Right forelimb (tissue), 1 donor: ENCODE data around the gene NTRK2.

Source experiments
- DNase-seq: peaks from one replicate; pipeline ENCODE4 v3.0.0-alpha.2; 2018

The NTRK2 gene

GRCh38 chr9:84742261-84742660, 72.7 kb downstream of the NTRK2 start:
- no peak for DNase-seq

GRCh38 chr9:84744195-84744594, 74.7 kb downstream of the NTRK2 start:
- no peak for DNase-seq

DNA sequence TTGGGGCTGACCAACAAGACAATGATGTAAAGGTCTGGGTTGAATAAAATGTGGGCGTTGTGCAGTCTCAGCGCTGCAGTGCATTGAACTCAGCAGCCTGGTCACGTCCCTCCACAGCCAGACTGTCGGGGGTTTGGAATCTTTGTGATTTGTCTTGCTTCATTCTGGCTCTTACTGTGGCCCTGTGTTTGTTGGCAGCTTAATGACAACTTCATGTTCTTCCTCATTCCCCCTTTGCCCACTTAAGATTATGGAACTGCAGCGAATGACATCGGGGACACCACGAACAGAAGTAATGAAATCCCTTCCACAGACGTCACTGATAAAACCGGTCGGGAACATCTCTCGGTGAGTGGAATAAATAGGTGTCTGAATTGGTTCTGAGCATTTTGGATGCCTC, 75.2 kb downstream of the NTRK2 start:
- DNase-seq: no peak

- DNase-seq: no peak
These were observed 78.6 kb downstream of the NTRK2 start for GRCh38 chr9:84748112-84748511.

DNA sequence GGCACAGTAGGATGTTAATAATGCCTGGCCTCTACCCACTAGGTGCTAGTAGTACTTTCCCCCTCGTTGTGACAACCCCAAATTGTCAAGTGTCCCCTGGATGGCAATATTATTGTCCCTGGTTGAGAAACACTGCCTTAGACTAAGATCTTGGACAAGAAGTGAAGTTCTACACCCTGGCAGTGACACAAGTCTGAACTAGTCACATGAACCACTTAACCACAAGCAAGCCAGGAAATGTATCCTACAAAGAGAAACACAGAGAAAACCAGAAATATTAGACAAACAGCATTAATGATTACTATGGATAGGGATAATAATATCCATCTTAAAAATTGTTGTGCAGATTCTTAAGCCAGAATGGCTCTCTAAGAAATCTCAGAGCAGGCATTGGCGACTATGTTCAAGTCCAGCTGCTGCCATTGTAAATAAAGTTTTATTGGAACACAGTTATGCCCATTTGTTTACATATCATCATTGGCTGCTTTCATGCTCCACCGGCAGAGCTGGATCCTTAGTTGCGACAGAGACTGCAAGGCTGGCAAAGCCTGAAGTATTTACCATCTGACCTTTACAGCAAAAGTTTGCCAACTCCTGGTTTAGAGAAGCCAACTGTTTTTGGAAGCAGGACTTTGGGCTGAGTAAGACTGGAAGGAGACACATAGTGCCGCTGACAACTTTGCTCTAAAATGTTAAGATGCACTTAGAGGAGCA, 80.8 kb downstream of the NTRK2 start:
- no peak for DNase-seq

DNA sequence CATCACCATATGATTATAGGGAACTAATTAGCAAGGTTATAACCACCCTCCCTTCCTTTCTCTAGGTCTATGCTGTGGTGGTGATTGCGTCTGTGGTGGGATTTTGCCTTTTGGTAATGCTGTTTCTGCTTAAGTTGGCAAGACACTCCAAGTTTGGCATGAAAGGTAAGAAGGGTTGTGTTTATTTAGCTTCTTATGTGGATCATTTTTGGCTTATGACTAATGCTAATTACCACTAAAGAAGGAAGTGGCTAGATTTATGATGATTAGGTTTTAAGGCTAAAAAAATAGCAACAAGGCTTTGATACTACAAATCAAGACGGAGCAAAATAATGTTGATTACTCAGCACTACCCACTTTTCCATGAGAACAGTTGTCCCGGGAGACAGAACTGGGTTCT, 82.4 kb downstream of the NTRK2 start:
- DNase-seq: no peak

DNA sequence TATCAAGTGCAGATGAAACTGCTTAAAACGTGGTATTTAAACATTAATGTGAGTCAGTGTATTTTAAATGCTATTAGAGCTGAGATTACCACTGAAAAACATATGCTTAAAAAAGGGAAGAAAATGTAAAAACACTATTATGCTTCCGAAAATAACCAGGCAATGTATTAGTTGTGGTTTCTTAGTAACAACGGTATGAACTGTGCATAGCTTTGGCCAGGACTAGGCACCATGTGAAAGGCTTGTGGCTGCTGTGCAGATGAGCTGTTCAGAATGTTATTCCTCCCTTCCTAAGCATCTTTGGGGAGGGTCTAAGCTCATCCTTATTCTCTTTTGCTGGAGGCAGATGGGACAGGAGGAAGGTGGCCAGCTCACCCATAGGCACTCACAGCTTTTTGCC, 84.9 kb downstream of the NTRK2 start:
- no peak for DNase-seq

GRCh38 chr9:84754881-84755280, 85.4 kb downstream of the NTRK2 start:
- DNase-seq: no peak

GRCh38 chr9:84755380-84755779, 85.9 kb downstream of the NTRK2 start:
- no peak for DNase-seq

DNA sequence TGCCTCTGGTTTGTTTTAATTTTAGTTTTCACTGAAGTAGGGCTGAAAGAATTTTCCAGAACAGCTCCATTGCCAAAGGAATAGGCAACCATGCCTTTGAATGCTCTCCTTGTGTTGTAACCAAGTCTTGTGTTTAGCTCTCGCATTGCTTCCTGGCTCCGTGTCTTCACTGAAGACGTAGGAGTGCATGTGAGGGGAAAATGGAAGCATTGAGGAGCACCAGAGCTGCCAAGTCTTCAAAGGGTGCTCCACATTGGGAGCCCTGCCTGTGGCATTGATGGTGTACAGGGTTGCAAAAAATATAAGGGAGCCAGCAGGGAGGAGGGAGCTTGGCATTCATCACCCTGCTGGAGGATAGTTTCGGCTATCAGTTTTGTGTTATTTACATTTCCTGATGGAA, 86.6 kb downstream of the NTRK2 start:
- peak; percentile 45 for DNase-seq

DNA sequence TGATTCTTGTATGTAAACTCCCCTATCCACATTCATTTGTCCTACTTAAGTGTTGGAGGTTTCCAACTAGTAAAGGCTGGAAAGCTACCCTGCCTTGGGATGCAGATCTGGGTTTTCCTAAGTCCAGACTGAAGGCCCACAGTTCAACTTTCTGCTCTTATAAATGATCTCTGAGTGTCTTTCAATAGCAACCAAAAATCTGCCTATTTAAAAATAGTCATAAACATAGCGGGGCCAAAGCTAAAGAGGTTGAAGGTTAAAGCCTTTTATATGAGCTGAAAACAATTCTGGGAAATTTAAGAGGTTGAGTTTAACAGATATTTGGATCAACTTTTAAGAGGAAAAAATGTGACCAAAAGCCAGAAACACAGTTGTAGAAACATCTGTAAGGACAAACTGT, 87.2 kb downstream of the NTRK2 start:
- DNase-seq: peak; percentile 48

GRCh38 chr9:84758817-84759216, 89.3 kb downstream of the NTRK2 start:
- DNase-seq: no peak

GRCh38 chr9:84759300-84759750, 89.8 kb downstream of the NTRK2 start:
- no peak for DNase-seq

- DNase-seq: no peak
These were observed 90.3 kb downstream of the NTRK2 start for GRCh38 chr9:84759804-84760203.

GRCh38 chr9:84761137-84761808, 91.7 kb downstream of the NTRK2 start:
- no peak for DNase-seq

- no peak for DNase-seq
These were observed 103.0 kb downstream of the NTRK2 start for GRCh38 chr9:84772511-84772910.

DNA sequence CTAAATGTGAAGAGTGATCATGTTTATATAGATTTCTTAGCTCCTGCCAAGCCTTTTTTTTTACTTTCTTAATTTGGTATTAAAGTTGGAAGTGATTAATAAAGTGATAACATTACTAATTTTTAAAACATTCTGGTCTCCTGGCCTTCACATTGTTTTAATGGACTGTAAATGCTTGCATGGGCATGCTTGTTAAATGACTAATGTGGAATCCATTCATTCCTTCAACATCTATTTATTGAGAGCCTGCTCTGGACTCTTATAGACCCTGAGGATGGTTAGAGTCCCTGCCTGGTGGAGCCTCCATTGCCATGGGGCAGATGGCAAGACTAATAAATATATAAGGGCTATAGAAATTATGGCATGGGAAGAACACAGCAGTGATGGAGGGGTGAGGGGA, 103.5 kb downstream of the NTRK2 start:
- DNase-seq: no peak

DNA sequence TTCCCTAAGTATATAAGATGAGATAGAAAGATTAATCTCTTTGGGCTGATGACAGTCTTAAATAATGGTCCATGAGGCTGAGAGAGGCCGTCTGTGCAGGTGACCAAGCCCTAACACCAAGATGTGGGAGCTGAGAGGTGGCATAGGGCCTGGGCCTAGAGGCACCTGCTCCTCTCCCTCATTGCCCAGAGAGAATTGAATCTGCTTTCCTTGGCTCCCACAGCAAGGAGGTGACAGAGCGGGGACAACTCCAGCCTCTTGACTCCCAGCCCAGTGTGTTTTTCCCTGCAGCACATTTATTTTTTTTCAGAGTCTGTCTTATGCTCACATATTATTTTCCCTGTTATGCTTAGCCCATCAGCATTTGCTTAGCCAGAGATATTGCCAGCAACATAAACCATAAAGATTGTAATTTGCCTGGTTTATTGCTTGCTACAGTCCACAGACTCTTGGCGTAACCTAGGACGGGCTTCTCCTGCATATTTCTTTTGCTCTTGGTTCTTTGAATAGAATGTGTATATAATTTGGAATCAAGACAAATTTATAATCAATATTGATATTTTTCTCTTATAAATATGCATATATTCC, 105.6 kb downstream of the NTRK2 start:
- DNase-seq: no peak

- DNase-seq: no peak
These were observed 109.0 kb downstream of the NTRK2 start for GRCh38 chr9:84778570-84778969.

DNA sequence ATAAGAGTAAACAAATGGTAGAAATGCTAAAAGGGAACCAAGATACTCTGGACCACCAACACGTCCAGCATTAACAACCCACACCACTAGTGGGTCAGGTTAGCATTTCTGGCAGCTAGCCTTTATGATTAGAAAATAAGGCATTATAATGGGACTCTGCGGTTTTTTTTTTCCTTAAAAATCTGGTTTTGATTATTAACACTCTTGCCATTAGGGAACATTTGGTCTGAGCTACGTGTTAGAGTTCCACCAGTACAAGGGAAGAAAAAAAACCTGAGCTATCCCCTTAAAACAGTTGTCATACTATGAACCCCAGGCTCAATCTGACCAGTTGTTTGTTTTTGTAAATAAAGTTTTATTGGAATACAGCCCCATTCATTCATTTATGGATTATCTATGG, 110.4 kb downstream of the NTRK2 start:
- no peak for DNase-seq

DNA sequence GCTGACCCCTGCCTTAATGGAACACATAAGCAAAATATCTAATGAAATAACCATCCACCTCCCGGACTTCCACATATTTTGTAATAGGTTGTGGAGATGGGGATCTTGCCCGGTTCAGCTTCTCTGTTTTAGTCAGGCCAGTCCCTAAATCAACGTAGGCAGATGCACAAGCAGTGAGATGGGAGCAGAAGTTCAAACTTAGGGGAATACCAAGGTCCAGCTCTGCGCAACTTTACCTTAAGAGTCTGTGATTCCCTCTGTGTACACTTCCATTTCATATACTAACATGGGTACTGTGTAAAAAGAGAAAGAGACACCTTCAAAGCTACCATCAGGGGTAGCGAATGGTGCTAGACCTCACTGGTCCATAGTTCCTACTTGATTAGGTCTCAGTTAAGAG, 110.9 kb downstream of the NTRK2 start:
- no peak for DNase-seq

DNA sequence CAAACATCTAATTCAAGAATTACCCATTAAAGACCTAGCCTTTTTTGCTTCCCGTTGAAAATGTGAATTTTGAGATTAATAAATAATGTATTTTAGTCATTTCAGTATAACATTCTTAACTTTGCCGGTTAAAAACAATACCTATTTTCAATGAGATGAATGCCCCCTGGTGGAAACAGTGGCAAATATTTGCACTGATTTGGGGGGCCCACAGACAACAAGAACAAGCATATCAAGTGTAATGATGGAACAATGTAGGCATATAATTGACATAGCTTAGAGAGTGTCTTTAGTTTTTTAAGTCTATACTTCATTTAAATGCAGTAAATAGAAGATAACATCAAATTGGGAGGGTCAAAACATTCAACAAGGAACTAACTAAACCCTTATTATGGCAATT, 111.9 kb downstream of the NTRK2 start:
- no peak for DNase-seq

- no peak for DNase-seq
These were observed 112.7 kb downstream of the NTRK2 start for GRCh38 chr9:84781931-84782866.
